ENCODE data around the gene NOC2L.

DNA sequence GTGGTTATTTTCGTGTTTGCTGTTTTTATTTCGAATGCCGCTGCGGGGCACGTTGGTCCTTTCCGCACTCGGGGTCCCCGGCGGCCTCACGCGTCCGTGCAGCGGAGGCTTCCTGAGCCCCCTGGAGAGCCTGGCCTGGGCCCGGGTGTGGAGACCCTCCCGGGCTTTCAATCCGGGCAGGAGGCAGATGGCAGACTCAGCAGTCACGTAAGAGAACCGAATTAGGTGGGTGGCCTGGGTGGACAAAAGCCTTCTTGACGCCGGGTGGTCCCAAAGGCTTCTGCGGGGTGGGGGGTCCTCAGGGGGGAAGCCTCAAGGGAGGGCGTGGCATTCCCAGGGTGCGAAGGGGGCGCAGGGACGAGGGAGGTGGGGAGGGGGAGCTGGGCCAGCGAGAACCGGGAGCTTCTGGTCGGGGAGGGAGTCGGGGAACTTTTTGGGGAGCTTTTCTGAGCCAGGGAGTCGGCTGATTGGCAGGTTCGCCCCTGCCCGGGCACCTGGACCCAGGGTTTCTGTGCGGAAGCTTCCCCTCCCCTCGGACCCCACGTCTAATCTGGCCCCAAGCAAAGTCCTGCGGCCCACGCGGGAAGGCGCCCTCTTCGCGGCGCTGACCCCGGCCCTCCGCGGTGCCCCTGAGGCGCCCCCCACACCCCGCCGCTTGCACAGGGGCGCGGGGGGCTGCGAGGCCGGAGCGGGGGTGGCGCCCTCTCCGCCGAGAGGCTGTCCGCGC, 42.2 kb upstream of the NOC2L start:
- TF ChIP-seq ATF6 (CRISPR knock-in tag; IDR thresholded peaks at IDR 0.05) (no peak), MTF1 (CRISPR knock-in tag; IDR thresholded peaks at IDR 0.05; ENCODE audit: borderline replicate concordance) (no peak), GTF3C2 (IDR thresholded peaks at IDR 0.05; ENCODE audit: borderline replicate concordance, extremely low read depth, insufficient read length) (no peak), CBX5 (IDR thresholded peaks at IDR 0.05; ENCODE audit: borderline replicate concordance, low read depth) (no peak), ZFP36 (IDR thresholded peaks at IDR 0.05; ENCODE audit: low read depth, low read length, partially characterized antibody) (no peak), GABPA (tag; conservative IDR thresholded peaks at IDR 0.05; ENCODE audit: low read depth) (no peak)
- TF ChIP-seq, protein P1, sequence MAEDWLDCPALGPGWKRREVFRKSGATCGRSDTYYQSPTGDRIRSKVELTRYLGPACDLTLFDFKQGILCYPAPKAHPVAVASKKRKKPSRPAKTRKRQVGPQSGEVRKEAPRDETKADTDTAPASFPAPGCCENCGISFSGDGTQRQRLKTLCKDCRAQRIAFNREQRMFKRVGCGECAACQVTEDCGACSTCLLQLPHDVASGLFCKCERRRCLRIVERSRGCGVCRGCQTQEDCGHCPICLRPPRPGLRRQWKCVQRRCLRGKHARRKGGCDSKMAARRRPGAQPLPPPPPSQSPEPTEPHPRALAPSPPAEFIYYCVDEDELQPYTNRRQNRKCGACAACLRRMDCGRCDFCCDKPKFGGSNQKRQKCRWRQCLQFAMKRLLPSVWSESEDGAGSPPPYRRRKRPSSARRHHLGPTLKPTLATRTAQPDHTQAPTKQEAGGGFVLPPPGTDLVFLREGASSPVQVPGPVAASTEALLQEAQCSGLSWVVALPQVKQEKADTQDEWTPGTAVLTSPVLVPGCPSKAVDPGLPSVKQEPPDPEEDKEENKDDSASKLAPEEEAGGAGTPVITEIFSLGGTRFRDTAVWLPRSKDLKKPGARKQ (CRISPR knock-in tag; IDR thresholded peaks at IDR 0.05) = no peak; the same call in 1 of the 2 replicates
